Effector memory CD8-positive, alpha-beta T cell (primary cell): ENCODE results near the gene SEC14L6.

Experiments
- ATAC-seq: fragments of 150-1000 bp; cut with Tn5 transposase; replicated peaks from 2 replicates; pipeline ENCODE4 v1.10.0; 2021; ENCODE audit warnings: mild to moderate bottlenecking, moderate library complexity
- DNase-seq, 3 experiments: peaks; one replicate each; pipeline ENCODE4 v3.0.0; 2021
- H3K27ac Mint-ChIP-seq, 2 donors: one replicate each; pipeline ENCODE4 v1.8.0; 2022; ENCODE audit warnings: mild to moderate bottlenecking in 2 of 2, mixed read lengths in 2 of 2, moderate library complexity in 2 of 2
- H3K27me3 Mint-ChIP-seq, 2 donors: one replicate each; pipeline ENCODE4 v1.8.0; 2022; ENCODE audit warnings: mixed read lengths in 2 of 2
- H3K36me3 Mint-ChIP-seq: one replicate; pipeline ENCODE4 v1.8.0; 2022; ENCODE audit warnings: mild to moderate bottlenecking, moderate library complexity, mixed read lengths; ENCODE audit not compliant: insufficient read depth
- H3K4me1 Mint-ChIP-seq, 2 donors: one replicate each; pipeline ENCODE4 v1.8.0; 2022; ENCODE audit warnings: low read depth in 2 of 2, mixed read lengths in 2 of 2
- H3K4me3 Mint-ChIP-seq, 2 donors: one replicate each; pipeline ENCODE4 v1.8.0; 2022; ENCODE audit warnings: mild to moderate bottlenecking in 2 of 2, mixed read lengths in 2 of 2, moderate library complexity in 2 of 2
- H3K9me3 Mint-ChIP-seq, 2 donors: one replicate each; pipeline ENCODE4 v1.8.0; 2022; ENCODE audit warnings: mixed read lengths in 2 of 2

SEC14L6 gene

GRCh38 chr22:30490399-30490798, 56.1 kb downstream of the SEC14L6 start:
- DNase-seq: no peak
- no peak for ATAC-seq

GRCh38 chr22:30488121-30488520, 58.4 kb downstream of the SEC14L6 start:
- DNase-seq (no peak), ATAC-seq (no peak)
- Mint-ChIP-seq H3K27me3 (peaks cover 19 to 40% of the 10 kb centered on the region in 2 donors), H3K4me1 (peaks cover 0 to 5% of the 10 kb centered on the region in 2 donors), H3K36me3 (no peaks in the 10 kb centered on the region), H3K27ac (no peak overlapping the region), H3K4me3 (no peak overlapping the region), H3K9me3 (no peaks in the 10 kb centered on the region)

More at GRCh38 chr22:30490399-30490798, 56.1 kb downstream of the SEC14L6 start:
- Mint-ChIP-seq H3K4me1 (peaks cover 0 to 2% of the 10 kb centered on the region in 2 donors), H3K27me3 (peaks cover 28 to 52% of the 10 kb centered on the region in 2 donors), H3K36me3 (no peaks in the 10 kb centered on the region), H3K4me3 (no peak overlapping the region), H3K9me3 (no peaks in the 10 kb centered on the region), H3K27ac (no peak overlapping the region)

DNA sequence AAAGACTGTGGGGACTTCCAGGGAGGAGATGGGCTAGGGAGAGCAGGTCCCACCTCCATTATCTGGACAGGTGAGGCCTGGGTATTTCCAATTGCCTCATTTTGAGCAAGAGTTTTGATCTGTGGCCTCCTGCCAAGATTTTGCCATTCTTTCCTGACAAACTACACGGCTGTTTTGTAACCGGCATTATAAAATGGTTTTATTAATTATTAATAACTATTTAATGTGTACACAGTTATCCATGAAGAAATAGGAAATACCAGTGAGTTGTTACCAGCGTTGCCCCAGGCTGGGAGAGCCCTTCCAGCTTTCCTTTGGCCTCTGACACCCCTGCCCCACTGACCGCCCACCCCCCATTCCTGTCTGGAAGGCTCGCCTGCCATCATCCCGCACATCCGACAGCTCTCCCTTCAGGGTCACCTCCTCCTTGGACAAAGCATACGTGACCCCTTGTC, 59.9 kb downstream of the SEC14L6 start:
- Mint-ChIP-seq H3K4me3 (no peak overlapping the region), H3K27ac (no peak overlapping the region), H3K36me3 (no peaks in the 10 kb centered on the region), H3K4me1 (peaks cover 0 to 5% of the 10 kb centered on the region in 2 donors), H3K27me3 (peaks cover 33 to 45% of the 10 kb centered on the region in 2 donors), H3K9me3 (no peaks in the 10 kb centered on the region)
- ATAC-seq (no peak), DNase-seq (no peak)

DNA sequence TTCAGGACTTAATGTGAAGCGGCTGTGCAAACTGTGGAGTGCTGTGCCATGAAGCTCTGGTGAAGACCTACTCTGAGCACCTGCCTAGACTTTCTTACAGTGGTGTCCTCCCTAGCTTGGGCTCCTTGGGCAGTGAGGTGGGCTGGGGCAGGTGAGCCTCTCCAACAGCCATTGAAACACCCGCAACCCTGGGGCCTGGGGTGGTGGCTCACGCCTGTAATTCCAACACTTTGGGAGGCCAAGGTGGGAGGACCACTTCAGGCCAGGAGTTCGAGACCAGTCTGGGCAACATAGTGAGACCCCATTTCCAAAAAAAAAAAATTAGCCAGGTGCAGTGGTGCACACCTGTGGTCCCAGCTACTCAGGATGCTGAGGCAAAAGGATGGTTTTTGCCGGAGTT, 60.4 kb downstream of the SEC14L6 start:
- H3K4me3 Mint-ChIP-seq: no peak overlapping the region
- no peak overlapping the region for H3K27ac Mint-ChIP-seq
- H3K9me3 Mint-ChIP-seq: no peaks in the 10 kb centered on the region
- H3K36me3 Mint-ChIP-seq: no peaks in the 10 kb centered on the region
- peaks cover 38 to 45% of the 10 kb centered on the region in 2 donors for H3K27me3 Mint-ChIP-seq
- ATAC-seq (no peak), DNase-seq (no peak)
- H3K4me1 Mint-ChIP-seq: peaks cover 0 to 5% of the 10 kb centered on the region in 2 donors

DNA sequence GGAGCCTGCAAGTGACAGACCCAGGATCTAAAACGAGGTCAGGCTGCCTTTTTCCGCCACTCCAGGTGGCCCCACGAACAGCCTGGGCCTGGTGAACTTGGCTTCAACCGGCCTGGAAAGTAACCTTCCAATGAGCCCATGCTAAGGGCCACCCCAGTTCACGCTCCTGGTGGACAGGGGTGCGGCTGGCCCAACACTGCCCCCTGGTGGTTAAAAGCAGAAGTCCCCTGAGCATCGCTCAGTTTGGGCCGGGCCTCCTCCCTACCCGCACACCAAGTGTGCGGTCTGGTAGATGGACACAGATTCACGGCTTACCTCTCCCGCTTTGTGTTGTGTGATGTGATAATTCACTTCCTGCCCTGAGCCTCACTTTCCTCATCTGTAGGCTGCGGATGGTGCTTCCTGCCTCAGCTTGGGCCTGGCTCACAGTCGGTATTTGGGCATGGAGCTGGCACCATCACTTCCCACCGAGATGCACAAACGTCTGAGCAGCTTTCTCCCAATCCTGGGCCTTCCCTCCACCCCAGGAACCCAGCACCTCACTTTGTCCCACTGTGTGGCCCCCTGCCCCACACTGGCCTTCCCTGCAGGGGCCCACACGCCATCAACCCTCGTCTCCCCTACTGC, 61.1 kb downstream of the SEC14L6 start:
- Mint-ChIP-seq H3K27me3 (peaks cover 33 to 45% of the 10 kb centered on the region in 2 donors), H3K9me3 (no peaks in the 10 kb centered on the region), H3K36me3 (no peaks in the 10 kb centered on the region), H3K4me1 (peaks cover 0 to 5% of the 10 kb centered on the region in 2 donors), H3K27ac (no peak overlapping the region), H3K4me3 (no peak overlapping the region)
- DNase-seq (peak; percentile 75 to 80 (median 80)), ATAC-seq (peak; percentile 100)

- Mint-ChIP-seq H3K4me3 (no peak overlapping the region), H3K4me1 (peaks cover 0 to 5% of the 10 kb centered on the region in 2 donors), H3K27ac (no peak overlapping the region), H3K36me3 (no peaks in the 10 kb centered on the region), H3K9me3 (no peaks in the 10 kb centered on the region), H3K27me3 (peaks cover 21 to 45% of the 10 kb centered on the region in 2 donors)
- ATAC-seq (no peak), DNase-seq (no peak)
Measured at GRCh38 chr22:30483169-30483568, 63.4 kb downstream of the SEC14L6 start.

DNA sequence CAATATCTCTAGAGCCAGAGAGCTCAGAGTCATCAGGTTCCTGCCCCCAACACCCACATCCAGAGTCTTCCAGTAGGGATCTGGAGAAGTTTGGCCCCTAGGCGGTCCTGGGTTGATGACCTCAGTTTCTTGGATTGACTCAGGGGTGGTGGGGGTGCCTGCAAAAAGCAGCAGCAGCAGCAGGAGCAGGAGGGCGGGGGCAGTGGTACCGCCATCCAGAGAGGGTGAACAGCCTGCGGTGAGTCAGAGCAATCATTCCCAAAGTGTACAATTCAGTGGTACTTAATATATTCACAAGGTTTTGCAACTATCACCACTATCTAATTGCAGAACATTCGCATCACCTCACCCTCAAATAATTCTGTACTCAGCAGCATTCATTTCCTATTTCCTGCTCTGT, 64.8 kb downstream of the SEC14L6 start:
- no peaks in the 10 kb centered on the region for H3K36me3 Mint-ChIP-seq
- no peak for ATAC-seq
- no peaks in the 10 kb centered on the region for H3K9me3 Mint-ChIP-seq
- H3K4me1 Mint-ChIP-seq: peaks cover 0 to 5% of the 10 kb centered on the region in 2 donors
- H3K4me3 Mint-ChIP-seq: no peak overlapping the region
- H3K27me3 Mint-ChIP-seq: peaks cover 21 to 60% of the 10 kb centered on the region in 2 donors
- no peak for DNase-seq
- no peak overlapping the region for H3K27ac Mint-ChIP-seq

DNA sequence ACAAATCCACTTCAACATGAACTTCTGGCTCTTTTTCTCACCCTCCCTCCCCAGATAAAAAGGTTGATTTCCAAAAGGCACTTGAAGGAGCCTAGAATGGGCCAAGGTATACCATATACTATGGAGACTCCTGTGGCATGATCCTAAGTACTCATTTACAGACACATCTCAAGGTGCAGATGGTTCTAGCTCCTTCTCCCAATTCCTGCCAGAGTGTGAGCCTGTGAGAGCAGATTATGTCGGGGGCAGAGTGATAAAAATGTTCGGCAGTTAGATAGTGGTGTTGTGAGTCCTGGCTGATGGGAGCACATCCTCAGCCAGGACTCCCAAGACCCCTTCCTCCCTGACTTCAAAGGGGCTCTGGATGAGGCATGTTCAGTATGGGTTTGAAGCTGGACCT, 66.6 kb downstream of the SEC14L6 start:
- Mint-ChIP-seq H3K9me3 (no peaks in the 10 kb centered on the region), H3K27me3 (peaks cover 21 to 70% of the 10 kb centered on the region in 2 donors), H3K36me3 (no peaks in the 10 kb centered on the region), H3K4me1 (peaks cover 2 to 3% of the 10 kb centered on the region in 2 donors), H3K4me3 (no peak overlapping the region), H3K27ac (no peak overlapping the region)
- DNase-seq: no peak
- ATAC-seq: no peak

DNA sequence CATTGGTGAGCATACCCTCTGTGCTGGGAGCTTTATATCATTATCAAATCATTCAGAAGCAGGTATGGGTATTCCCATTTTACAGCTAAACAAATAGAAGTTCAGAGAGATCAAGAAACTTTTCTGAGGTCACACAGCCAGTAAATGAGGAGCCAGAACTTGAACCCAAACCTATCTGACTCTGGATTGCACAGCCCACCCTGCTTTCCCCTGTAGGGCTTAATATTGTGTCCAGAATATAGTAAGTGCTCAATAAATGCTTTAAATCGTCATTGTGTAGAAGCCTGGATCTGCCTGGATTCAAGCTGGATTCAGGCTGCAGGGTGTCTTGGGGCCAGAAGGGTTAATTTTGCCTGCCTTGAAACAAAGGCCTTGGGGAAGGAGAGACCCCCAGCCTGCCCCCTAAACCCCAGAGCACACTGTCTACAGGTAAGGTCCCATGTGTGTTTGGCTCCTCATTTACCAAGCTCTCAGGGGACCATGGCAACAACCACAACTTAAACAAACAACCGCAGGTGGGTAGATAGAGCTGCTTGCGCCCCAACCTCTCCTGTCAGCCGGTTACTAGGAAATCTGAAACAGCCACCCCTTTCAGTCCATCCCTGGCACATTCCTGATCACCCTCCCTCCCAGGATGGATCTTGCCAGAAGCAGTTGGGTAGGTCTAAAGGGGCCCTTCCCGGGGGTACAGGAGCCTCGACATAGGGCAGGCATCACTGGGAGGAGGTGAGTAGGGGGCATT, 71.7 kb downstream of the SEC14L6 start:
- DNase-seq (peak; percentile 13 to 19 (median 15)), ATAC-seq (peak; percentile 87)
- Mint-ChIP-seq H3K4me1 (peaks cover 15 to 16% of the 10 kb centered on the region in 2 donors), H3K36me3 (no peaks in the 10 kb centered on the region), H3K4me3 (no peak overlapping the region), H3K27ac (peak overlapping the region; percentile 13 to 75), H3K9me3 (no peaks in the 10 kb centered on the region), H3K27me3 (peaks cover 7 to 59% of the 10 kb centered on the region in 2 donors)

DNA sequence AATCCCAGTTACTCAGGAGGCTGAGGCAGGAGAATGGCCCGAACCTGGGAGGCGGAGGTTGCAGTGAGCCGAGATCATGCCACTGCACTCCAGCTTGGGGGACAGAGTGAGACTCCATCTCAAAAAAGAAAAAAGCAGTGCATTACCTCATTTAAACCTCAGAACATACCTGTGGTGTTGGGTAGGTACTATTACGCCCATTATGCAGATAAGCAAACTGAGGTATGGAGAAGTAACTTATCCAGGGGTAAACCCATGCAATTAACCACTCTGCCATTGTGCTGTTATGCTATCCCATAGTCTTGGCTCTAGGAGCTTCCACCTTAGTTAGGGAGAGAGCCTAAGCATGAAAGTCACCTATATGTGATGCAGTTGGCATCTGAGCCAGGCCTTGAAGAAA, 72.4 kb downstream of the SEC14L6 start:
- peak overlapping the region in 1 of 2 donors; percentile 39 for H3K27ac Mint-ChIP-seq
- no peak overlapping the region for H3K4me3 Mint-ChIP-seq
- H3K4me1 Mint-ChIP-seq: peaks cover 16 to 17% of the 10 kb centered on the region in 2 donors
- ATAC-seq (no peak), DNase-seq (no peak)
- H3K9me3 Mint-ChIP-seq: no peaks in the 10 kb centered on the region
- H3K27me3 Mint-ChIP-seq: peaks cover 7 to 62% of the 10 kb centered on the region in 2 donors
- H3K36me3 Mint-ChIP-seq: no peaks in the 10 kb centered on the region

DNA sequence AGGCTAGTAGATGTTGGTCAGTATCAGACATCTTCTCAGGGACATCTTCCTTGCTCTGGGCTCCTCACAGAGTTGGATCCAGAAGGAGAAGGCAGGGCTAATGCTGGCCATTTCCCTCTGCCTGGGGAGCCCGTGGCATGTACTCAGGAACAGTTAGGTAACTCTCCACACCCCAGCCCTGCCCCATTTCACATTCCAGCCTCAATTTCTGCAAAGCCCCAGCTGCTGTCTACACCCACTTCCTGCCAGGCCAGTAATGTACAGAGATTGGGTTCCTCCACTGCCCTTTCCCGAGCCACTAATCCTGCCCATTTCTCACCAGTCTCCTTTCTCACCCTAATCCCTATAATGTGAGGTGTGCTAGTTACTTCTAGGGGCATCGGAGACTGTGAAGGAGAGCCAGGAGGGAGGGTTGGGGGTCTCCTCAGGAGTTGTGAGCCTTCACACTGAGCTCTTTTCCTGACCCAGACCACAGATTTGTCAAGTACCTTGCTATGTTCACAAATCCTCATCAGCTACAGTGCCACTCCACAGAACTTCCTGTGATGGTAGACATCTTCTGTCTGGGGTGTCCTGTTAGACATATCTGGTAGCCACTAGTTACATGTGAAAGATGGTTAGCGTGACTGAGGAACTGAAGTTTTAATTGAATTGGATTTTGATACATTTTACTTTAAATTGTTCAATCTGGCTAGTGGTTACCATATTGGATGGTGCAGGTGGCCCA, 73.4 kb downstream of the SEC14L6 start:
- Mint-ChIP-seq H3K27ac (peak overlapping the region; percentile 39 to 49), H3K27me3 (peaks cover 7 to 65% of the 10 kb centered on the region in 2 donors), H3K4me1 (peaks cover 16 to 17% of the 10 kb centered on the region in 2 donors), H3K4me3 (no peak overlapping the region), H3K9me3 (no peaks in the 10 kb centered on the region), H3K36me3 (no peaks in the 10 kb centered on the region)
- ATAC-seq (peak; percentile 73), DNase-seq (no peak)
